HCT116 (cell line): ENCODE results near the gene VAMP1.

Source experiments
- EGR1 ChIP-seq: IDR thresholded peaks from 2 replicates; pipeline ENCODE4 v1.6.1; 2012; ENCODE audit warnings: low read depth
- EZH2 ChIP-seq: fragments of 200-600 bp; sonication (generic); IDR thresholded peaks from 2 replicates; pipeline ENCODE4 v1.6.1; 2017; ENCODE audit warnings: antibody characterized with exemption, mixed run types
- EZH2phosphoT487 ChIP-seq: fragments of 200-600 bp; IDR thresholded peaks from 2 replicates; pipeline ENCODE4 v1.6.1; 2018; ENCODE audit warnings: antibody characterized with exemption, borderline replicate concordance
- POLR2A ChIP-seq: IDR thresholded peaks from 2 replicates; pipeline ENCODE4 v1.7.0; 2011; ENCODE audit warnings: borderline replicate concordance; ENCODE audit not compliant: insufficient read depth, insufficient read length; ENCODE audit errors: extremely low read depth
- POLR2AphosphoS5 ChIP-seq: IDR thresholded peaks from 2 replicates; pipeline ENCODE4 v1.6.1; 2011; ENCODE audit warnings: mild to moderate bottlenecking, low read depth, low read length, moderate library complexity
- RAD21 ChIP-seq: IDR thresholded peaks from 2 replicates; pipeline ENCODE4 v1.6.1; 2012; ENCODE audit warnings: low read depth, mild to moderate bottlenecking
- SIN3A ChIP-seq: IDR thresholded peaks from 2 replicates; pipeline ENCODE4 v1.6.1; 2012; ENCODE audit warnings: low read depth
- TF ChIP-seq, protein P1 (sequence below), 3 experiments: fragments of 200-600 bp in 1 of 3; sonication (generic) in 1 of 3; IDR thresholded peaks in 2 of 3; conservative IDR thresholded peaks in 1 of 3; 2 replicates each; pipeline ENCODE4 v1.5.1; 2012 to 2017; ENCODE audit warnings: low read depth in 2 of 3, low read length in 2 of 3, antibody characterized with exemption in 1 of 3, borderline replicate concordance in 1 of 3, control low read depth in 1 of 3, mild to moderate bottlenecking in 1 of 3, mixed read lengths in 1 of 3, mixed run types in 1 of 3, moderate library complexity in 1 of 3; ENCODE audit not compliant: insufficient read depth in 1 of 3
- TF ChIP-seq, protein P2 (sequence below): IDR thresholded peaks from 2 replicates; pipeline ENCODE4 v1.6.1; 2012

DNA sequence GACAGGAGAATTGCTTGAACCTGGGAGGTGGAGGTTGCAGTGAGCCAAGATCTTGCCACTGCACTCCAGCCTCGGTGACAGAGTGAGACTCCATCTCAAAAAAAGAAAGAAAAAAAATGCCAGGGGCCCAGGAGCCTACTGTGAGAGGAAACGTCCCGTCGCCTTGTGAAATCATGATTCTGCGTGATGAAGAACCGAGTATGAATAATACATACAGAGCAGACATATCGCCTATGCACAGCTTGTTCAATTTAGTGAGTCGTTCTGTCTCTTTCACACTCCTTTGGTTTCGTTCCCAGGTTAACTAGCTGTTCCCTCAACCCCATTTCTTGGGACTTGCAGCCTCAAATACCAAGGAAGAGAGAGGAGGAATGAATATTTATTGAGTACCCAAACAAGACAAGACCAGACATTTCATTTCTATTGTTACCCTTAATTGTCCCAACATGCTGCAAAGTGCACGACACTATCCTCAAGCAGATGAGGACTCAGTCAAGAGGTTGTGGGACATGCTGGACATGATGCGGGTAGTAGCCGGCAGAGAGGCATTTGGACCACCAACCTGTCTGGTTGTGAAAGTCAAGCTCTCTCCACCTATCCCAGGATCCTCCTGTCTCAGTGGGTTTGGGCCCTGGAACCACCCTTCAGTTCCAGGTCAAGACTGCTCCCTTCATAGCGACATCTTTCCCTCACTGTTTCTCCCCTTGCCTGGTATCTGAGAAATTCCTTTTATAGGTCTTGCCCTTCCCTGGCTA is 34.3 kb downstream of the VAMP1 start:
- TF ChIP-seq, protein P1, sequence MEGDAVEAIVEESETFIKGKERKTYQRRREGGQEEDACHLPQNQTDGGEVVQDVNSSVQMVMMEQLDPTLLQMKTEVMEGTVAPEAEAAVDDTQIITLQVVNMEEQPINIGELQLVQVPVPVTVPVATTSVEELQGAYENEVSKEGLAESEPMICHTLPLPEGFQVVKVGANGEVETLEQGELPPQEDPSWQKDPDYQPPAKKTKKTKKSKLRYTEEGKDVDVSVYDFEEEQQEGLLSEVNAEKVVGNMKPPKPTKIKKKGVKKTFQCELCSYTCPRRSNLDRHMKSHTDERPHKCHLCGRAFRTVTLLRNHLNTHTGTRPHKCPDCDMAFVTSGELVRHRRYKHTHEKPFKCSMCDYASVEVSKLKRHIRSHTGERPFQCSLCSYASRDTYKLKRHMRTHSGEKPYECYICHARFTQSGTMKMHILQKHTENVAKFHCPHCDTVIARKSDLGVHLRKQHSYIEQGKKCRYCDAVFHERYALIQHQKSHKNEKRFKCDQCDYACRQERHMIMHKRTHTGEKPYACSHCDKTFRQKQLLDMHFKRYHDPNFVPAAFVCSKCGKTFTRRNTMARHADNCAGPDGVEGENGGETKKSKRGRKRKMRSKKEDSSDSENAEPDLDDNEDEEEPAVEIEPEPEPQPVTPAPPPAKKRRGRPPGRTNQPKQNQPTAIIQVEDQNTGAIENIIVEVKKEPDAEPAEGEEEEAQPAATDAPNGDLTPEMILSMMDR (IDR thresholded peaks at IDR 0.05 in 2 of 3, conservative IDR thresholded peaks at IDR 0.05 in 1 of 3; ENCODE audit: borderline replicate concordance in 1 of 3, insufficient read depth in 1 of 3, low read depth in 2 of 3, low read length in 2 of 3) = no peak
- TF ChIP-seq RAD21 (no peak), EGR1 (no peak), POLR2AphosphoS5 (no peak), POLR2A (no peak), EZH2phosphoT487 (no peak), EZH2 (no peak), SIN3A (no peak)
- TF ChIP-seq, protein P2, sequence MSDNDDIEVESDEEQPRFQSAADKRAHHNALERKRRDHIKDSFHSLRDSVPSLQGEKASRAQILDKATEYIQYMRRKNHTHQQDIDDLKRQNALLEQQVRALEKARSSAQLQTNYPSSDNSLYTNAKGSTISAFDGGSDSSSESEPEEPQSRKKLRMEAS = no peak
